Middle frontal gyrus (tissue), 1 donor: Measurements from ENCODE around the gene PARD3.

Experiments used
- DNase-seq: peaks from one replicate; pipeline ENCODE4 v3.0.0-alpha.2; 2015; ENCODE audit warnings: low spot score; ENCODE audit errors: extremely low spot score

PARD3 gene

GRCh38 chr10:34320265-34320664 lies 494.8 kb downstream of the PARD3 start:
- DNase-seq = no peak

- no peak for DNase-seq
Observed at GRCh38 chr10:34319197-34319846, 495.8 kb downstream of the PARD3 start.

- DNase-seq = no peak
Observed at GRCh38 chr10:34316154-34316553, 498.9 kb downstream of the PARD3 start.

DNA sequence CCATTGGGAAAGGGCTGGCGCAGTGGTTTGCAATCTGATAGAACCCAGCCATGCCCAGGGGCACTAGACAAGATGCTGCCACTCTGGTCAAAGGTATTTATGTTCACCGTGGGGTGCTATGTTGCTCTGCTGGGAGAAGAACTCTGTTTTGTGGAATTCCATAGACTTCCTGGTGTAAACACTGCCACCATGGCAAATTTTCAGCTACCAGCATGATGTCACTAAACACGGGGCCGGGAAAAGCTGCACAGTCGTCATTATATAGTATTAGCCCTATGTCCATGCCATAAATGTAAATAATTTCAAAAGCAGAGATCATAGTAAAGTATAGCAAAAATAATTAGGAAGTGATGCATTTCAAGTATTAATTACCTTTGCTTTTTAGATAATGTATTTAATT lies 500.6 kb downstream of the PARD3 start:
- DNase-seq = no peak

- DNase-seq = no peak
Observed at GRCh38 chr10:34313888-34314287, 501.2 kb downstream of the PARD3 start.

DNA sequence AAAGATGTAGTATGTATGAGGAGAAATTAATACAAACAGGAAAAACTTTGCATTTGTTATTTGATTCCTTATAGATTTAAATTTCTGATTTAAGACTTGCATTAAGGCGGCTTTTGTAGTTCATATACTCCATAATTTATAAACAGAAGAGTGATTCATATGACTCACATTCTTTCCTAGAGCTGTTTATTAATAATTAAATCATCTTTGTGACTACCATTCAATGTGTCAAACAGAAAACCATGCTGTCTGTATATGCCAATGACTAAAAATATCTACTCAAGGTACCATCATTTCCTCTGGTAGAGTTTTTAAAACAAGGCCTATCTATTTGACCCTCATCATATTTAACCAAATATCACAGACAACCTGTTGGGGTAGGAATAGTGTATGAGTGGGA lies 501.7 kb downstream of the PARD3 start:
- DNase-seq = no peak

DNA sequence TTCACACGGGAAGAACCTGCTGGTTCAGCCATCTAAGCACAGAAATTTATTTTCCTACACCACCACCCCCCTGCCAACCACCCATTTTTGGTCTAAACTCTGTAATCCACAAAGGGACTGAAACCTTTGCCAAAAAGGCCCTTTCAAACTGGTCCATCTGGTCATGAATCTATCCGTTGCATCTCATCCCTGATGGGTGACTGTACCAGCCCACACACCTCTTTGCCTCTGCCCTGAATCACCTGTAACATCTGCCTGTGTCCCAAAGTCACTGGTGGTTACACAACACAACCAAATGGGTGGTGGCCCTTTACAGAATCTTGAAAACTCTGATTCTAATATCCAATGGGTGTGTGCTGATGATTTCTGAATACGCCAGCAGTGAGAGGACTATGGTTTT lies 503.4 kb downstream of the PARD3 start:
- DNase-seq = no peak

DNA sequence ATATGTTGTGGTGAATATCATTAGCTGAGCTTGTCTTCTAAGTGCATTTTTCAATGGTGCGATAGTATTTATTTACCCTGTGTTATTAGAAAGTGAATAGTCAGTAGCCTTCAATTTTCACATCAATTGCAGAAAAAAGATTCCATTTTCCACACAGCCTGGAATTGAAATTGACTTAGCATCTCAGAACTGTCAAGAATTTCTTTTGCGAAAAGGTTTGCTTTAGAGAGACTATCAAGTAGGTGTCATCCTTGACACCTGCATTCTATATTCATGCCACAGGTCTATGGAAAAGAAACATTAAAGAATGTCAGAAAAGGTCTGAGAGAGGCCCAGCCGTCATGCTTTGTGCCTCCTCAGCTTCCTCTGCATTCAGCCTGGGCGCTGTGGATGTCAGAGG lies 504.9 kb downstream of the PARD3 start:
- DNase-seq = no peak

GRCh38 chr10:34305189-34305588 lies 509.9 kb downstream of the PARD3 start:
- no peak for DNase-seq

- DNase-seq = no peak
Observed at GRCh38 chr10:34303022-34303421, 512.1 kb downstream of the PARD3 start.

DNA sequence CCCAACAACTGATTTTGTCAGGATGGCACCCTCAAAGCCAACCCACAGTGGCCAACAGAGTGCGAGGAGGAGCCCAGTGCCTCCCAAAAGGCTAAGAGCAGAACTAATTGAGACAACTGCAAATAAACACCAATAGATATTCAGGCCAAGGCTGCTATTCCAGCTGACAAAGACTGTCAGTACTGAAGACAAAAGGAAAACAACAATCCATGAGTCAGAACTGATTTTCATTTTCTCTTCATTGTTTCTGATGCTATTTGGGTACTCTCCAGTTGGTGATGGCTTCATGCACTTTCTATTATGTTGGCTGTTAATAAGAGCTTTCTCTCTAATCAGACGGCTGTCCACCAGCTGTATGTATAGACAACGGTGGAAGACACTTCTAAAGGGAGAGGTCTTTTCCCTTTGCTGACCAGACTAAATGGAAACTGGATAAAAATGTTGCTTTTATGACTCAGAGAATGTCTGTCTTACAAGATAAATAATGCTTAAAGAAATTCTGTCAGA lies 515.9 kb downstream of the PARD3 start:
- peak; percentile 13 for DNase-seq

DNA sequence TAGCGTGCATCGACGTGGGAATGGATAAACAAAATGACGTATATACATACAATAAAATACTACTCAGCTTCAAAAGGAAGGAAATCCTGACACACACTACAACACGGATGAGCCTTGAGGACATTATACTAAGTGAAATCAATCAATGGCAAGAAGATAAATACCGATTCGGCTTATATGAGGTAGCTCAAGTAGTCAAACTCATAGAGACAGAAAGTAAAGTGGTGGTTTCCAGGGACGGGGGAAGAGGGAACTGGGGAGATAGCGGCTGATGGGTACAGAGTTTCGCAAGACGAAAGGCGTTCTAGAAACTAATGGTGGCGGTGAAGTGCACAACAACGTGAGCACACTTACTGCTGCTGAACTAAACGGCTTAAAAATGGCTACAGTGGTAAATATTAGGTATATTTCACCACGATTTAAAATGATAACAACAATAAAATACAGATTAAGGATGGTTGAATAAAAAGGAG lies 516.7 kb downstream of the PARD3 start:
- no peak for DNase-seq

DNA sequence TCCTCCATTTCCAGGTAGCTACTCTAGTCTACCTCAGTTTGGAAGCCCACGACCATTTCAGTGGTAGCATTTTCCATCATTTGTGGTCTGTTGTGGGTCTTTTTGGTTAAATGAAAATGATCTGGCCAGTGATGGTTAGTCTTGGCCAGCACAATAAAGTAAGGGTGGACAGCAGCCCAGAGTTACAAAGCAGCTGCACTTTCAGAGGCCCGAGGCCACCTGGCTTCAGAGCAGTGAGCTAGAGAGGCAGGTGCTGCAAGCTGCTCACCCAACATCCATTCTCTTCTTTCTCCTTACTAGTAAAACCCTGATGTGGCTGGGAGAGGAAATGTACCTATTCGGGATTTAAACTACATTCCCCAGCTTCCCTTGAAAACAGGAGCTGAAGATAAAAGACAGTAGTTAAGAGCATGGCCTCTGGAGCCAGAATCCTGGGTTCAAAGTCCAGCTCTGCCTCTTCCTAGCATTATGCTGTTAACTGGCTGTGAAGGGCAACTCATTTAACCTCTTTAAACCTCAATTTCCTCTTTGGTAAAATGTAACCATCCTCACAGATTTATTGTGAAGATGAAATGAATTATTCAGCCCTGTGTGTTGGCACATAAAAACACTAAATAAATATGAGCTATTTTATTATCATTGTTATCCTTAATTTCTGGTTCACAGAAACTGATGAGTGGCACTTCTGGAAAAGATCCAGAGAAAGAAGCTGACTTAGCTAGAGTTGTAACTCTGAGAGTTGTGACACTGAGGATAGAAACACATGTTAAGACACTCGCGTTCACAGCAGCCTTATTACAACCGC lies 517.4 kb downstream of the PARD3 start:
- no peak for DNase-seq

DNA sequence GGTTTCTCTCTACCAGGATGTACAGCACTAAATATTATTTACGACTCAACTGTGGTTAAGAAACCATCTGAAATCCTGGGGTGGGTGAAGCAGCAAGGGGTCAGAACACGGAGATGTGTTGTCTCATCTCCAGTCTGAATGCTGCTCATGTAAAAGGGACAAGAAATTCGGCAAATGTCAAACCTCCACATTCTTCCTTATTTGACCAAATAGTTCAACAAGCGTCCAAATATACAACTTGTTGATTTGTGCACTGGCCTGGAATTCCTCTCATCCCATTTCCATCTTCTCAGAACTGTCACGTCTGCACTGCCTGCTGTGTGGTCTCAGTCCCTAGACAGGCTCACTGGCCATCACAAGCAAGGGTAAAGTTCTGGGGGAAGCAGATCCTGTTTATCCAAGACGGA lies 520.0 kb downstream of the PARD3 start:
- DNase-seq = no peak

DNA sequence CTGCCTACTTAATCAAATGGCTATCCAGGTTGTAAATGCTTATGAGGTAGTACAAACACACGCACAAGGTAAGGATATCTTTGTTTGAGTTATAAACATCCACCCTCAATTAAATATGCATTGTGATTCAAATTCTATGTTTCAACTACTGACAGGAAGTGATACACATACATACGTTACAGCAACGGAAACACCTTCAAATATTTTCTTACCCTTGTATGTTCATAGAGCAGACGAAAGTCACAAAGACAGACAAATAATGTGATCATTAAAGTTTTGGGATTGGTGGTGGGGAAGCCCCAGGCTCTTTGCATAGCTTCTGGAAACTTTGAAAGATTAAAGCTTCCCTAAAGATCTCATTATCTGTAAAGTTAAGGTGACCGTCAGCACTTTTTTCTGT lies 521.0 kb downstream of the PARD3 start:
- DNase-seq = no peak

DNA sequence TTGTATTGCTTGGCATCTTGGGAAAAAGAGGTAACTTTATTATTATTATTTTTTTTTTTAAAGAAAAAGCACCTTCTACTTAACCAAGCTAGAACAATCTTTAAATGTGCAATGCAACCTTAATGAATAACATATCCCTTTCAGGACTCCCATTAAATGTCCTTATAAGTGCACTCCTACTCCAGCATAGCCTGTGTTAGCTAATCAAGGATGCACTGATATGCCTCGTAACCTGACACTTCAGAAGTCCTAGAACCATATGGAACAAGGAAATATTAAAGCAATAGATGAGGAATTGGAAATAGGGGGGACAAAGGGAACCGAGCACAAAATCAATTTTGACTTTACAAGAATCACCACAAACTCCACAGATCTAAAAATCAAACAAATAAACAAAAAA lies 522.4 kb downstream of the PARD3 start:
- no peak for DNase-seq

DNA sequence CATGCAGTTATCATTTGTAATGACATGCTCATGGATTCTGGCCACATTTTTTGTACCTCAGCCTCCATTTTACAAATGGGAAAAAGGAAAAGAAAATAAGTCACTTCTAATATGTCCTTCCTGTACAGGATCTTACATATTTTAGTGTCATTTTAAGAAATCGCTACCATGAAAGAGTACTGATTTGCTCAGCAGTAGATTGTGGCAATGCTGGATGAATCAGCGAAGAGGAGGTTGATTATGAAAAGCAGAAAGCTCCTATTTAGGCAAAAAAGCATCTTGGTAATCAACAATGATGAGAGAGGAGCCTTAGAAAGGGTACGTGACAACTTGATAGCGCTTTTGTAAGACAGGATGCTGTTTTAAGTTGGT lies 522.9 kb downstream of the PARD3 start:
- DNase-seq = no peak

- DNase-seq = no peak
Observed at GRCh38 chr10:34291466-34292193, 523.5 kb downstream of the PARD3 start.

DNA sequence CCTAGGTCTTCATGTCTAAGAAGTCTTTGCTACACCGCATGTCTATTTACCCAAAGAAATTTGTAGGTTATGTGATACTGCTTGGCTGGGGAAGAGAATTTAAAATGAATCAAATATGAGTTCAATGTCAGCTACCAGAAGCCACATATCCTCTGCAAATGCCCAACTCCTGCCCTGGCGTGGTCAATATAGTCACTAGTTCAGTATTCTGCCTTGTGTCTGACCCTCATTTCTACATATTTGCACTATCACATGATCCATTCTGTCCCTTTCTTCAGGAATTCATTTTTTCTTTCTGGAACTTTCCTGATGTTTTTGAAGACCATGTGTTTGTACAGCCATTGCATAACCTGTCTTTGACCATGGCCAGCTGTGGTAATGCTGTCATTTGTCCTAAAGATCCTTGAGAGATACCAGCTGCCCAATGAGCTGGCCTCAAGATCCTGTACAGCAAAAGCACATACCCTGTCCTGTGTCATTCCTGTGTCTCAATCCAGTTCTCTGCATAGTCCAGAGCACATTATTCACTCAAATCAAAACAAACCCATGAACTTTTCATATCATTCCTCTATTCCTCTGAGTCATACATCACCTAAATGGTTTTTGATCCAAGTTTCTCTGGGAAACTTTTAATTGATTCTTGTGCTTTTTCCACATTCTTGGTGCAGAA lies 524.5 kb downstream of the PARD3 start:
- no peak for DNase-seq

DNA sequence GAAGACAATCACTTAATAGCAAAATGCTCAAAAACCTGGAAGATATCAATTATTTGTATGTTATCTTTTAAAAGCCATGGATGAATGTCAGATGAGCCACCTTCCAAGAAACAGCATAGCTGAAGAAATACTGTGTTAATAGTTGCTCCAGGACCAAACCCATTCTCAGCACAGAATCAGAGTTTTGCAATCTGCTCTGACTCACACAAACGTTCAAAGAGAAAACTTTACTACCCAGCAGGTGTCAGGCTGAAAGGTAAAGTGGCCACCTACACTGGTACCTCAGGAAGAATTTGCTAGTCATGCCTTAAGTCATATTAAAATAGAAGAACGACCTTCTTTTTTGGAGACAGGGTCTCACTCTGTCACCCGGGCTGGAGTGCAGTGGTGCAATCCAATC lies 526.5 kb downstream of the PARD3 start:
- no peak for DNase-seq

- no peak for DNase-seq
Observed at GRCh38 chr10:34286136-34286739, 528.9 kb downstream of the PARD3 start.
